Measurements from ENCODE around the gene SNAI1.

SNAI1 gene

GRCh38 chr20:50032955-50033666 is 50.3 kb downstream of the SNAI1 start:
- DNase-seq (ENCODE audit: extremely low read depth in 1 of 2, low read depth in 1 of 2): no peak

GRCh38 chr20:50034567-50035180 is 51.9 kb downstream of the SNAI1 start:
- DNase-seq (ENCODE audit: extremely low read depth in 1 of 2, low read depth in 1 of 2): no peak

GRCh38 chr20:50036703-50037102 is 53.9 kb downstream of the SNAI1 start:
- DNase-seq (ENCODE audit: extremely low read depth in 1 of 2, low read depth in 1 of 2): no peak

GRCh38 chr20:50037123-50037522 is 54.3 kb downstream of the SNAI1 start:
- no peak for DNase-seq (ENCODE audit: extremely low read depth in 1 of 2, low read depth in 1 of 2)

GRCh38 chr20:50037575-50037974 is 54.8 kb downstream of the SNAI1 start:
- DNase-seq (ENCODE audit: extremely low read depth in 1 of 2, low read depth in 1 of 2): no peak

- DNase-seq (ENCODE audit: extremely low read depth in 1 of 2, low read depth in 1 of 2): no peak
These were observed 55.4 kb downstream of the SNAI1 start for GRCh38 chr20:50038169-50038568.
